GM18526 (cell line): ENCODE measurements around the gene CACNB1.

Source experiments
- POLR2A ChIP-seq: IDR thresholded peaks from 3 replicates; pipeline ENCODE4 v1.6.1; 2011; ENCODE audit not compliant: insufficient read length; ENCODE audit errors: extremely low read depth

The CACNB1 gene

GRCh38 chr17:39195568-39196160 lies 1.8 kb downstream of the CACNB1 start:
- no peak for TF ChIP-seq POLR2A

DNA sequence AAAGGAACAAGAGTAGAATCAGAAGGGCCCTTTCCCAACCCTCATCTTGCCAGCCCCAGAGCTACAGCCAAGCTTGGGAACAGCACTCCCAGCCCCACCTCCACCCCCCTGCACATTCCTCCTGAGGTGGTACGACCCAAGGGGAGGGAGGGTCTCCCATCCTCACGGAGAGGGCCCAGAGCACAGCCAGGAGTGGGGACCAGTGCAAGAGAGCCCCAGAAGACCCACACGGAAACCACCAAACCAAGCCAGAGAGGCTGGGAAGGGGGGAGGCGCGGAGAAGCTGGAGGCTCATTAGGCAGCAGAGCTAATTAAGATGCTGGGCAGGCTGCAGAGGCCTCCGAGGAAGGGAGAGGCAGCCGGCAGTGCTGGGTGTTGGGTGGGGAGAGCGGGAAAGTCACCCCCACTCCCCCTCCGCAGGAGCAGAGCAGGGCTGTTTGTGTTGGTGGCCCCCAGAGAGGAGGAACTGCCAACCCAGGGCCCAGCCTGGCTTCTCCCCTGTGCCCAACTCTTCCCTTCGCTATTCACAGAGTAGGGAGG lies 2.4 kb downstream of the CACNB1 start:
- no peak for TF ChIP-seq POLR2A

DNA sequence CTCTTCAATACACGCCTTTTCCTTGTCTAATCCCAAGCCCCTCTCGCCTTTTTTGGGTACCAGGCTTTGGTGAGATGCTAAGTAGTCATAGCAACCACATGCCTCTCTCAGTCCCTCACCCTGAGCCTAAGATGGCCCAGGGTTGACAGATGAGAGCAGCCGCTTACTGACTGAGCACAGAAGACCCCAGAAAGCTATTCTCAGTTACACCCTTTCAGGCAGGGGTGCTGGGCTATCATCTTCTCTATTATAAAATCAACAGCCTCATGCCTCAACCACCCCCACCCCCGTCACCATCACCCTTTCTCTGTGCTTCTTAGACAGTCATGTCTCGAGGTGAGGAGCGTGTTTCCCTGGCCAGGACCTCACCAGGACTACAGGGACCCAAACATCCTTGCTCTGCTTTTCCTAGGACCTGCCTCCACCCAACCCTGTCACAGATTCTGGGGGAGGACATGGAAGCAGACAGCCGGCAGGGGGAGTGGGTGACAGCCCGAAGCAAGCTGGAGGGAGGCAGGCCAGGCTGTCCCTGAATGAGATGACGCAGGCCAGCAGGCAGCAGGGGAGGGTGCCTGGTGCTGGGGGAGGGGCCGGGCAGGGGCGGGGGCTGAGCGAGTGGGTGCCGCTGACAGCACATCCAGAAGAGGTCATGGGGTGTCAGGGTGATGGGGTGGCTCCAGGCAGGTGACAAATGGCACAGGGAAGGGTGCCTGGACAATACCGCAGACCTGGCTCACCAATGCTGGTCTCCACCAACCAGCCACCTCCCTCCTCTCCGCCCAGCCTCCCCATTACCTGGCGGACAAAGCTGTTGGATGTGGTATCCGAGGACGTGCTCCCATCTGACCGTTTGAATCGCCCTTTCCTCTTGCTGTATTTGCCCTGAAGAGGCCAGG lies 3.1 kb downstream of the CACNB1 start:
- no peak for TF ChIP-seq POLR2A

GRCh38 chr17:39193346-39193745 lies 4.1 kb downstream of the CACNB1 start:
- TF ChIP-seq POLR2A: no peak

- TF ChIP-seq POLR2A: no peak
Observed at GRCh38 chr17:39192901-39193300, 4.6 kb downstream of the CACNB1 start.

GRCh38 chr17:39191750-39192510 lies 5.5 kb downstream of the CACNB1 start:
- no peak for TF ChIP-seq POLR2A

DNA sequence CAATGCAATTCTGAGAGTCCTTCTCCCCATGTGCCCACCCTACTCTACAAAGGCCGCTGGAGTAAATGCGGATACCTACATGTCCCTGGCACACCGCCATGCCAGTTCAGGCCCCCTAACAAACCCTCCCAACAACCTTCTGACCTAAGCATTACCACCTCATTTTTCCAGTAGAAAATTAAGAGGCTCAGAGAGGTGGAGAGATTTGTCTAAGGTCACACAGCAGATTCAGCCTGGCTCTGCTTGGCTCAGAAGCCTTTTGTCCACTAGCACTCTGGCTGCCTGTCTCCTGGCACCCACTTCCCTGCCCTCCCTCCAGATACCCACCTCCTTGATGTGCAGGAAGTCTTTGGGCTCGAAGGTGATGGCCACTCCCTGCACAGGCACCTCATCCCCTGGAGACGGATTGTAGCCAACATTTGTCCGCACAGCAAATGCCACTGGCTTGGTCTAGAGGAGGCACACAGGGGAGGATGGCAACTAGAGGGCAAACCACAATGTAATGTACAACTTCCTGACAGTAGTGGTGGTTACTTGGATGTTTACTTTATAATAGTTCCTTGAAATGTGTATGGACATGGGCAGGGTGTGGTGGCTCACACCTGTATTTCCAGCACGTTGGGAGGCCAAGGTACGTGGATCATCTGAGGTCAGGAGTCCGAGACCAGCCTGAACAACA lies 10.2 kb downstream of the CACNB1 start:
- no peak for TF ChIP-seq POLR2A

DNA sequence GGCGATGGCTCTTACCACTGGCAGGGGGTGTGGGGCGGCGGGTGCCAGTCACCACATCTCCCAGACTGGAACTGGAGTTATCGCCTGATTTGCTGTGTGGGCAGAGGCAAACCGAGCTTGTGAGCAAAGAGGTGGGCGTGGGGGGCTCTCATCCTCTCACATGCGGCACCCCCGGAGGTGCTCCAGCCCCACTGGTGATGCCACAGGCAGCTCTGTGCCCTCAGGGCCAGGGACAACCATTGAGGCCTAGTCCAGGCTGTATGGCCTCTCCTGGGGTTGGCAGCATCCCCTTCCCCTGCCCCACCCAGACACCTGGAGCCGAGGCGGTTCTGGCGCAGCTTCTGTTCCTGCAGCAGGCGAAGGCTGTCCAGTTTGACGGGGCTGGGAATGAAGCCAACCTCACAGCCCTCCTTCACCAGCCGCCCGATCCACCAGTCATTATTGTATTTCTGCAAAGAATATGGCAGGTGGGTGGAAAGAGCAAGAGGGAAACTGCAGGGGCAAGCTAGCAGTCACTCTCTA lies 10.9 kb downstream of the CACNB1 start:
- TF ChIP-seq POLR2A: no peak

DNA sequence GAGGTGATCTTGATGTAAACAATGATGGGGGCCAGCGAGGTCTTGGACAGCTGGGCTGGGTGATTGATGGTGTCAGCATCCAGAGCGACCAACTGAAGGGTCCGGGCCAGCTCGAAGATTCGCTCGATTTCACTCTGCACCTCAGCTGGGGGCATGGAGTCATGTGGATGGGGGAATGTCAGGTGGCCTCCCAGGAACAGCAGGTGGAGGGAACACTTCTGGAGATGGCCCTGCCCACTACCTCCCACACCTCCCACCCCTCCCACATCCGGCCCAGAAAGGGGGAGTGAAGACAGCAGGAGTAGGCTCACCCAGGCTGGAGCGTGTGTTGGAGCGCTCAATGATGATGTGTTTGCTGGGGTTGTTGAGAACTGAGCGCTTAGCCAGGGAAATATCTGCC lies 13.7 kb downstream of the CACNB1 start:
- TF ChIP-seq POLR2A: no peak

GRCh38 chr17:39183045-39183444 lies 14.4 kb downstream of the CACNB1 start:
- no peak for TF ChIP-seq POLR2A

- no peak for TF ChIP-seq POLR2A
Observed at GRCh38 chr17:39181303-39181702, 16.2 kb downstream of the CACNB1 start.

GRCh38 chr17:39178536-39178935 lies 18.9 kb downstream of the CACNB1 start:
- no peak for TF ChIP-seq POLR2A

GRCh38 chr17:39177256-39177655 lies 20.2 kb downstream of the CACNB1 start:
- TF ChIP-seq POLR2A: no peak

DNA sequence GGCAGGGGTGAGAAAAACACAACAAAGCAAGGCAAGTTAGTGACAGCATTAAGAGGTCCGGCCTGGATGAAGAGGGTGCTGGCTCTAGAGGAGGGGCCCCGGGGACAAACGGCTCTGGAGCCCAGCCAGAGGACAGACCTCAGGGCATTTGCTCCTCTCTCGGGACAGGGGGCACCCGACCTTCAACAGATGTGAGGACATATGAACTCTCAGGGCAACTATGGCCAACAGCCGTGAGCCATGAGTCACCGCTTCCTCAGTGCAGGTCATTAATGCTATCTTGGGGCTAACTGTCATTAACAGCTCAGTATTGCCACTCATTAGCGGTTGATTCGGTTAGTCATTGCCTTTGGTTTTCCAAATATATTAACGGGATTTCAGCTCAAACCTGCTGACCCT lies 21.8 kb downstream of the CACNB1 start:
- no peak for TF ChIP-seq POLR2A
